HepG2 (cell line): Measurements from ENCODE around the gene PRKCD. TPM values are rescaled to one million over a fixed set of nuclear protein-coding genes. Genes with fewer than 3 reads are reported as not detected.

ENCODE experiments used
- ATAC-seq: fragments of 200-7000 bp; cut with Tn5 transposase; 3 replicates; pipeline ENCODE4 v1.9.1; 2020; ENCODE audit warnings: mild to moderate bottlenecking, moderate library complexity
- BruUV-seq: library from RNA; stranded (reverse); fragments of 400-500 nt; replicated peaks from 2 replicates; lab custom pipeline; 2021; lab: Mats Ljungman, UMichigan
- CTCF ChIA-PET: fragments of 300-600 bp; formaldehyde crosslinking; extraction: SDS; loops from one replicate; lab custom pipeline; 2021; ENCODE audit warnings: low total read pairs, inconsistent platforms, low intra/inter-chr PET ratio; lab: Yijun Ruan, JAX
- POLR2A ChIA-PET: fragments of 350-600 bp; sonication (Branson Sonifier 250); formaldehyde crosslinking; loops from one replicate; lab custom pipeline; 2020; ENCODE audit warnings: antibody characterized with exemption, inconsistent platforms; lab: Yijun Ruan, JAX
- DNase-seq: peaks from one replicate; pipeline ENCODE4 v3.0.0-alpha.2; 2015; ENCODE audit warnings: low spot score
- FAIRE-seq: peaks from 3 replicates; lab custom pipeline; 2011; peaks lifted over from hg19 to GRCh38; lab: Jason Lieb, UNC
- H2AFZ ChIP-seq: one replicate; pipeline ENCODE4 v1.6.1; 2011; ENCODE audit warnings: low read length, inconsistent platforms
- H3K27ac ChIP-seq: fragments of 300-600 bp; 3 replicates; pipeline ENCODE4 v1.8.0; 2011; ENCODE audit warnings: mixed run types, mild to moderate bottlenecking, mixed read lengths, low read length, inconsistent platforms; ENCODE audit not compliant: insufficient read depth; ENCODE audit errors: extremely low read length
- H3K27me3 ChIP-seq, 2 experiments: fragments of 200-600 bp in 1 of 2; 2 replicates in 1 of 2; 3 replicates in 1 of 2; pipeline versions ENCODE4 v1.6.0 to v1.8.0; 2011; ENCODE audit warnings: low read length in 2 of 2, mild to moderate bottlenecking in 2 of 2, moderate library complexity in 2 of 2, inconsistent platforms in 1 of 2; ENCODE audit not compliant: insufficient read depth in 2 of 2, control insufficient read depth in 1 of 2
- H3K36me3 ChIP-seq, 2 experiments: fragments of 200-600 bp in 1 of 2; replicated peaks in 1 of 2; 2 replicates in 1 of 2; 3 replicates in 1 of 2; pipeline versions ENCODE4 v1.5.1 to v1.8.0; 2011; ENCODE audit warnings: low read length in 2 of 2, inconsistent platforms in 1 of 2; ENCODE audit not compliant: insufficient read depth in 2 of 2, control insufficient read depth in 1 of 2
- H3K4me1 ChIP-seq: 2 replicates; pipeline ENCODE4 v1.5.1; 2012; ENCODE audit warnings: low read length, inconsistent platforms; ENCODE audit not compliant: insufficient read depth
- H3K4me2 ChIP-seq: 2 replicates; pipeline ENCODE4 v1.6.0; 2011; ENCODE audit warnings: low read depth, low read length, inconsistent platforms
- H3K4me3 ChIP-seq, 3 experiments: fragments of 200-600 bp in 1 of 3; sonication (generic), shearing (Covaris generic) in 1 of 3; replicated peaks in 1 of 3; 2 replicates each; pipeline ENCODE4 v1.5.1; 2011 to 2016; ENCODE audit warnings: low read length in 3 of 3, inconsistent platforms in 2 of 3, low read depth in 2 of 3, mild to moderate bottlenecking in 2 of 3, control low read depth in 1 of 3, mixed read lengths in 1 of 3; ENCODE audit not compliant: insufficient read depth in 1 of 3
- H3K79me2 ChIP-seq: one replicate; pipeline ENCODE4 v1.6.1; 2011; ENCODE audit warnings: low read length, inconsistent platforms; ENCODE audit not compliant: insufficient read depth
- H3K9ac ChIP-seq: 2 replicates; pipeline ENCODE4 v1.6.0; 2011; ENCODE audit warnings: mild to moderate bottlenecking, low read depth, low read length, inconsistent platforms; ENCODE audit not compliant: insufficient read depth
- H3K9me3 ChIP-seq: 2 replicates; pipeline ENCODE4 v1.5.1; 2012; ENCODE audit warnings: mild to moderate bottlenecking, low read length
- H4K20me1 ChIP-seq: 2 replicates; pipeline ENCODE4 v1.6.0; 2011; ENCODE audit warnings: inconsistent platforms, mild to moderate bottlenecking, low read length, moderate library complexity; ENCODE audit not compliant: insufficient read depth
- EZH2 ChIP-seq: conservative IDR thresholded peaks from 2 replicates; pipeline ENCODE4 v1.6.1; 2012; ENCODE audit warnings: mild to moderate bottlenecking, low read depth, low read length, moderate library complexity
- FUBP1 ChIP-seq: sonication (generic); formaldehyde crosslinking; IDR thresholded peaks from 2 replicates; pipeline ENCODE4 v1.5.1; 2020; ENCODE audit warnings: missing genetic modification reagents, mild to moderate bottlenecking, borderline replicate concordance
- KAT8 ChIP-seq: IDR thresholded peaks from 2 replicates; pipeline ENCODE4 v1.6.1; 2016; ENCODE audit warnings: missing genetic modification reagents, missing compliant biosample characterization
- NCOA5 ChIP-seq: sonication (generic); formaldehyde crosslinking; IDR thresholded peaks from 2 replicates; pipeline ENCODE4 v1.4.0; 2020; ENCODE audit warnings: missing genetic modification reagents
- ZFX ChIP-seq: sonication (generic); formaldehyde crosslinking; IDR thresholded peaks from 2 replicates; pipeline ENCODE4 v1.4.0; 2020; ENCODE audit warnings: mild to moderate bottlenecking, low read depth, missing genetic modification reagents, moderate library complexity
- ZNF350 ChIP-seq: sonication (generic); formaldehyde crosslinking; IDR thresholded peaks from 2 replicates; pipeline ENCODE4 v1.4.0; 2020; ENCODE audit warnings: mild to moderate bottlenecking, low read depth, missing genetic modification reagents, borderline replicate concordance
- ZNF407 ChIP-seq: sonication (generic); formaldehyde crosslinking; IDR thresholded peaks from one replicate; pipeline ENCODE4 v1.5.1; 2020; ENCODE audit warnings: mild to moderate bottlenecking, missing genetic modification reagents; ENCODE audit errors: not compliant biosample characterization
- ZNF605 ChIP-seq: sonication (generic); formaldehyde crosslinking; IDR thresholded peaks from 2 replicates; pipeline ENCODE4 v1.8.0; 2022; ENCODE audit warnings: mild to moderate bottlenecking, missing genetic modification reagents
- ZNF766 ChIP-seq: sonication (generic); formaldehyde crosslinking; IDR thresholded peaks from 2 replicates; pipeline ENCODE4 v1.5.0; 2020; ENCODE audit warnings: missing genetic modification reagents, borderline replicate concordance
- ZNF790 ChIP-seq: sonication (generic); formaldehyde crosslinking; IDR thresholded peaks from 2 replicates; pipeline ENCODE4 v1.8.0; 2022; ENCODE audit warnings: missing genetic modification reagents, mild to moderate bottlenecking, borderline replicate concordance
- ZNF816 ChIP-seq: sonication (generic); formaldehyde crosslinking; IDR thresholded peaks from 2 replicates; pipeline ENCODE4 v1.8.0; 2022; ENCODE audit warnings: missing genetic modification reagents, mild to moderate bottlenecking, borderline replicate concordance
- WGBS: methylation state at CpG from one replicate; pipeline ENCODE4 v1.1.6; 2017; ENCODE audit warnings: low lambda C conversion rate; 5-methylcytosine and 5-hydroxymethylcytosine counted together
- in situ Hi-C: cut with HindIII; loops from 2 replicates; pipeline ENCODE4 v1.10.0; 2017; ENCODE audit warnings: low pct_unique_long_range_greater_than_20kb; ENCODE audit not compliant: extremely low pct_ligation_motif_present
- intact Hi-C: fragments of 100-400 bp; cut with micrococcal nuclease; formaldehyde crosslinking; loops from one replicate; pipeline ENCODE4 v1.10.0; 2022; ENCODE audit not compliant: unreplicated experiment
- polyA plus RNA-seq, 8 experiments: library from polyadenylated mRNA; depleted of rRNA in 3 of 8; stranded (reverse) in 7 of 8; unstranded in 1 of 8; fragments of >200 nt; fragmentation: Illumina TruSeq in 4 of 8; extraction: Trizol in 4 of 8; gene quantifications; 2 replicates each; pipeline versions ENCODE4 v1.2.1 to v1.2.3, GENCODE V29; 2011 to 2016; ENCODE audit warnings: low read depth in 4 of 8, missing spikeins in 1 of 8, mixed read lengths in 1 of 8; ENCODE audit not compliant: insufficient read depth in 1 of 8
- total RNA-seq, 5 experiments: library from RNA; depleted of rRNA; stranded (reverse); fragments of >200 nt; fragmentation: Illumina TruSeq; extraction: Trizol; gene quantifications; 2 replicates each; pipeline ENCODE4 v1.2.3, GENCODE V29; 2016; ENCODE audit warnings: low read depth in 1 of 5
- TF ChIP-seq, protein P1 (sequence below): sonication (generic); formaldehyde crosslinking; IDR thresholded peaks from 2 replicates; pipeline ENCODE4 v1.4.0; 2020; ENCODE audit warnings: missing genetic modification reagents
- TF ChIP-seq, protein P2 (sequence below): sonication (generic); formaldehyde crosslinking; IDR thresholded peaks from 2 replicates; pipeline ENCODE4 v1.5.1; 2020; ENCODE audit warnings: mild to moderate bottlenecking, missing genetic modification reagents, moderate library complexity

PRKCD gene
- total and polyA plus RNA-seq, 2 of the 13 experiments (the other 11 are each of a cell fraction or from before 2014, with no cell fraction given) = 1.6 to 40.7 TPM

DNA sequence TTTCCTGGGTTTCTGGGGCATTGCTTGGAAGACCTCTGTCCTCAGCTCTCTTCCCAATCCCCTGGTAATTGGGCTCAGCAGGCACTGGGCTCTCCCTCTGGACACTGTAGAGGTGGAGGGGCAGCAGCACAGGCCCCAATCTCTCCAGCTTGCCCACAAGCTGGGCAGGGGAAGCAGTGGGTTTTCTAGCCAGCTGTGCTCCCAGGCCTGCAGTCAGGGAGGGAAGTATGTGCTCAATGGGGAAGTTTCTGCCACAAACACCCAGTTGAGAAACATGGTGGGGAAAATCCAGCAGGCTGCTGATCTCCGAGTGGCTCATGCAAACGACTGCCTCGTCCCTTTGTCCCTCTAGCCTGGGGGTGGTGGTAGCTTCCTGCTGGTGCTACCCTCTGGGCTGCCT lies 18.0 kb upstream of the PRKCD start:
- intact Hi-C loops (no loop called here), in situ Hi-C loops (no loop called here)
- no TSS peak for BruUV-seq
- Histone ChIP-seq H3K9me3 (no peaks in the 10 kb centered on the region), H3K36me3 (no peaks in the 10 kb centered on the region), H3K4me3 (no peak overlapping the region), H3K4me1 (peaks cover 46% of the 10 kb centered on the region), H3K27me3 (peaks cover 2 to 51% of the 10 kb centered on the region in 2 experiments; a peak in 4 of 5 replicates), H2AFZ (no peak overlapping the region), H3K9ac (no peak overlapping the region), H4K20me1 (no peaks in the 10 kb centered on the region), H3K4me2 (no peak overlapping the region), H3K79me2 (no peaks in the 10 kb centered on the region), H3K27ac (no peak overlapping the region)
- FAIRE-seq = no peak
- POLR2A ChIA-PET = interaction anchor here (3.4 kb wide), 1 partner anchor 17 kb away, joined by 18 read pairs; the partner anchor contains the start of gene PRKCD
- WGBS = 3% methylated on average over 3 of the region's 3 CpGs
- no peak for DNase-seq
- ATAC-seq = no peak
- CTCF ChIA-PET = no interaction called here
- TF ChIP-seq ZNF605 (CRISPR knock-in tag) (no peak), EZH2 (no peak), ZFX (CRISPR knock-in tag) (no peak), ZNF790 (CRISPR knock-in tag) (no peak), ZNF350 (CRISPR knock-in tag) (no peak), FUBP1 (CRISPR knock-in tag) (no peak), NCOA5 (no peak), ZNF407 (no peak), ZNF766 (CRISPR knock-in tag) (no peak), KAT8 (CRISPR knock-in tag) (no peak), ZNF816 (CRISPR knock-in tag) (no peak)
- TF ChIP-seq, protein P1, sequence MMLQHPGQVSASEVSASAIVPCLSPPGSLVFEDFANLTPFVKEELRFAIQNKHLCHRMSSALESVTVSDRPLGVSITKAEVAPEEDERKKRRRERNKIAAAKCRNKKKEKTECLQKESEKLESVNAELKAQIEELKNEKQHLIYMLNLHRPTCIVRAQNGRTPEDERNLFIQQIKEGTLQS = no peak
- TF ChIP-seq, protein P2, sequence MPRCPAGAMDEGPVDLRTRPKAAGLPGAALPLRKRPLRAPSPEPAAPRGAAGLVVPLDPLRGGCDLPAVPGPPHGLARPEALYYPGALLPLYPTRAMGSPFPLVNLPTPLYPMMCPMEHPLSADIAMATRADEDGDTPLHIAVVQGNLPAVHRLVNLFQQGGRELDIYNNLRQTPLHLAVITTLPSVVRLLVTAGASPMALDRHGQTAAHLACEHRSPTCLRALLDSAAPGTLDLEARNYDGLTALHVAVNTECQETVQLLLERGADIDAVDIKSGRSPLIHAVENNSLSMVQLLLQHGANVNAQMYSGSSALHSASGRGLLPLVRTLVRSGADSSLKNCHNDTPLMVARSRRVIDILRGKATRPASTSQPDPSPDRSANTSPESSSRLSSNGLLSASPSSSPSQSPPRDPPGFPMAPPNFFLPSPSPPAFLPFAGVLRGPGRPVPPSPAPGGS = no peak
